HG03457 (cell line): ENCODE data around the gene PHAF1.

Source experiments
- ATAC-seq: cut with Tn5 transposase; IDR thresholded peaks from one replicate; pipeline ENCODE4 v1.9.1; 2021; ENCODE audit warnings: moderate number of reproducible peaks; ENCODE audit not compliant: unreplicated experiment

PHAF1 gene

DNA sequence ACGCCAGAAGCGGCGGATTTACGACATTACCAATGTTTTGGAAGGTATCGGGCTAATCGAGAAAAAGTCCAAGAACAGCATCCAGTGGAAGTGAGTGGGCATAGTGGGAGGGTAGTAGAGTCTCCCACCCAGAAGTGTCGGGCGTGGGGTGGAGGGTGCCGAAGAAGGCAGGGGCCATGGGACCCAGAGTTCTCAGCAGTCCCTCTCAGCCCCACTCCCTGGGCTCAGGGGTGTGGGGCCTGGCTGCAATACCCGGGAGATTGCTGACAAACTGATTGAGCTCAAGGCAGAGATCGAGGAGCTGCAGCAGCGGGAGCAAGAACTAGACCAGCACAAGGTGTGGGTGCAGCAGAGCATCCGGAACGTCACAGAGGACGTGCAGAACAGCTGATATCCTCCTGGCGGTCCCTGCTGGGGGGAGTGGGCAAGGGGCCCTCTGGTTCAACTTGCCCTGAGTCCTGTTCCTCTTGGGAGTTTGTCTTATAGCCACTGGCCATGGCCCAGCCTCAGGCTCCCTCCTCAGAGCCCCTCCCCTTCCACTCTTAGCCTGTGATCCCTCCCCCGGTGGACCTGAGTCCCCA lies 83.1 kb downstream of the PHAF1 start:
- ATAC-seq = no peak

DNA sequence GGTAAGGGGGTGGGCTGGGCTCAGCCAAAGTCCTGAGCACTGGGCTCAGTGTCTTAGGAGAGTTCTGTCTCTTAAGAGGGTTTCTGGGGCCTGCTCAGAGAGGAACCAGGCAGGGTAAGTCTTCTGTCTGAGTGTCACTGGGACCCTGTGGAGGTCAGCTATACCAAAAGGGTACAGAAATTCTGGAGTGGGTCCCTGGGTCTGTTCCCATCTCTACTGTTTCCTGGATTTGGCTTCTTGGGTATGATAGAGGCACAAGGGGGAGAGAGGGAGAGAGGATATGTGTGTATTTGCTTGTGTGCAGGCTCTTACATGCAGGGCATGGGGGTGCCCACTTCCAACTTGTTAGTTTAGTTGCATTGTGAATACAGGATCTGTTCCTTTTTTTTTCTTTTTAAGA lies 83.8 kb downstream of the PHAF1 start:
- no peak for ATAC-seq

DNA sequence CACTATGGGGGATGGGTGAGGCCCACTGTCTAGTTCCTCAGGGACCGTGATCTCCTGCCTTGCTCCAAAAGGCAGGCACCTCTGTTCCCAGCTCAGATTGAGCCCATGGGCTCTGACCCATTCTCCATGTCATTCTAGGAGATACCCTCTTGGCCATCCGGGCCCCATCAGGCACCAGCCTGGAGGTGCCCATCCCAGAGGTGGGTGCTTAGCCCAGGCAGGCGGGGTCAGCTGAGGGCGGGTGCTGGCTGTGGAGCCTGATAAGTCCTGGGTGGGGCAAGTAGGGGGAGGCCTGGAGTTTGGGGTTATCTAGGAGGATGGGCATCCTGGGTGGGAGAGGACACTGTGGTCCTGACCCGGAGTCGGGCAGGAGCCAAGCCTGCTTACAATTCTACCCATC lies 84.5 kb downstream of the PHAF1 start:
- no peak for ATAC-seq

DNA sequence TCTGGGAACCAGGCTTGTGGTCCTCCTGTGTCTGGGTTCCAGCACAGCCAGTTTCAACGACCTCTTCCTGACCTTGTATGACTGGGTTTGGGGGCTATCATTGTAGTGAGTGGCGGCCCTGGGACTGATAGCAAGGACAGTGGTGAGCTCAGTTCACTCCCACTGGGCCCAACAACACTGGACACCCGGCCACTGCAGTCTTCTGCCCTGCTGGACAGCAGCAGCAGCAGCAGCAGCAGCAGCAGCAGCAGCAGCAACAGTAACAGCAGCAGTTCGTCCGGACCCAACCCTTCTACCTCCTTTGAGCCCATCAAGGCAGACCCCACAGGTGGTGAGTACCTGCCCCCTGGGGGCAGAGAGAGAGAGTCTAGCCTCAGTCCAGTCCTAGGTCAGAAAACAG lies 85.9 kb downstream of the PHAF1 start:
- ATAC-seq = no peak

DNA sequence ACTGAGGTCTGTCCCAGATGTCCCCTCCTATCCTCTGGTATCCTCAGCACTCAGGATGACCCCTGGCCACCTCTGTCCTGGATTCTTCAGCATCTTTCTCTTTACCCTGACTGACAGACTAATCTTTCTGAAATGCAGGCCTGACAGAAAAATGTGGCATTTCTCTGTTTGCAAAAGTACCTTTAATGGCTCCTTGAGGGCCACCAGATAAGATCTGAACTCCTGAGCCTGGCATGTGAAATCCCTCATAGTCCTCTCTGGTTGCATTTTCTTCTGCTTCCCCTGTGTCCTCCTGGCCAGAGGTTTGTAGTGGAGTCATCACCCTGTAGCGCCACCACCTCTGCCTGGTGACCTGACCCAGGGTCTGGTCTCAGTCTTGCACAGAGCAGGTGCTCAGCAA lies 87.1 kb downstream of the PHAF1 start:
- no peak for ATAC-seq

DNA sequence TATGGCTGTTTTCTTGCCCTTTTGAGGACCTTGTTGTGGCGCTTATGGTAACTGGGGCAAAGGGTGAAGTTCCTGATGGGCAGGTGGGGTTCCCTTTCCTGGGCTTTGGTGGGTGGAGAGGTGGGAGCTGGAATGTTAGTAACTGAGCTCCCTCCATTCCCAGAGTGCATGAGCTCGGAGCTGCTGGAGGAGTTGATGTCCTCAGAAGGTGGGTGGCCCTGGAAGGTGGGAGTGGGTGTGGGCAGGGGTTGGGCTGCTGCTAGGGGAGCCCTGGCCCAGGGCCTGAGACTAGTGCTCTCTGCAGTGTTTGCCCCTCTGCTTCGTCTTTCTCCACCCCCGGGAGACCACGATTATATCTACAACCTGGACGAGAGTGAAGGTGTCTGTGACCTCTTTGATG lies 88.0 kb downstream of the PHAF1 start:
- no peak for ATAC-seq
